Ascending aorta (tissue), 2 donors: ENCODE data around the gene DAZ2. TPM values are rescaled to one million over a fixed set of nuclear protein-coding genes. Genes with fewer than 3 reads are reported as not detected.
"Not testable (repeated sequence)": the region's sequence is repeated elsewhere in the genome, so short reads cannot be mapped to it uniquely, and the experiment has no call there.

Source experiments
- DNase-seq, 2 donors: peaks; one replicate each; pipeline ENCODE4 v3.0.0-alpha.2; 2019; ENCODE audit warnings: low spot score in 2 of 2
- H3K27ac ChIP-seq, 2 donors: fragments of 200-600 bp; sonication (generic); one replicate each; pipeline ENCODE4 v1.5.1; 2016 to 2017; ENCODE audit warnings: mild to moderate bottlenecking in 1 of 2
- H3K27me3 ChIP-seq: fragments of 200-600 bp; sonication (generic); one replicate; pipeline ENCODE4 v1.5.1; 2017
- H3K36me3 ChIP-seq, 2 donors: fragments of 200-600 bp; sonication (generic); one replicate each; pipeline ENCODE4 v1.5.1; 2016
- H3K4me1 ChIP-seq, 2 donors: fragments of 200-600 bp; sonication (generic); one replicate each; pipeline ENCODE4 v1.5.1; 2016 to 2017; ENCODE audit warnings: mild to moderate bottlenecking in 1 of 2
- H3K4me3 ChIP-seq, 2 donors: fragments of 200-600 bp; sonication (generic); one replicate each; pipeline ENCODE4 v1.5.1; 2016 to 2017; ENCODE audit warnings: mild to moderate bottlenecking in 1 of 2
- H3K9me3 ChIP-seq, 2 donors: fragments of 200-600 bp; sonication (generic); one replicate each; pipeline ENCODE4 v1.5.1; 2016
- intact Hi-C: fragments of 100-400 bp; cut with DNase I; formaldehyde crosslinking; loops from one replicate; pipeline ENCODE4 v1.15.1; 2023
- total RNA-seq: library from RNA; depleted of rRNA; stranded (reverse); fragments of >200 nt; gene quantifications from one replicate; pipeline ENCODE4 v1.1.0, GENCODE V29; 2016

Gene DAZ2, protein sequence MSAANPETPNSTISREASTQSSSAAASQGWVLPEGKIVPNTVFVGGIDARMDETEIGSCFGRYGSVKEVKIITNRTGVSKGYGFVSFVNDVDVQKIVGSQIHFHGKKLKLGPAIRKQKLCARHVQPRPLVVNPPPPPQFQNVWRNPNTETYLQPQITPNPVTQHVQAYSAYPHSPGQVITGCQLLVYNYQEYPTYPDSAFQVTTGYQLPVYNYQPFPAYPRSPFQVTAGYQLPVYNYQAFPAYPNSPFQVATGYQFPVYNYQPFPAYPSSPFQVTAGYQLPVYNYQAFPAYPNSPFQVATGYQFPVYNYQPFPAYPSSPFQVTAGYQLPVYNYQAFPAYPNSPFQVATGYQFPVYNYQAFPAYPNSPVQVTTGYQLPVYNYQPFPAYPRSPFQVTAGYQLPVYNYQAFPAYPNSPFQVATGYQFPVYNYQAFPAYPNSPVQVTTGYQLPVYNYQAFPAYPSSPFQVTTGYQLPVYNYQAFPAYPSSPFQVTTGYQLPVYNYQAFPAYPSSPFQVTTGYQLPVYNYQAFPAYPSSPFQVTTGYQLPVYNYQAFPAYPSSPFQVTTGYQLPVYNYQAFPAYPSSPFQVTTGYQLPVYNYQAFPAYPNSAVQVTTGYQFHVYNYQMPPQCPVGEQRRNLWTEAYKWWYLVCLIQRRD
- total RNA-seq: not detected

DNA sequence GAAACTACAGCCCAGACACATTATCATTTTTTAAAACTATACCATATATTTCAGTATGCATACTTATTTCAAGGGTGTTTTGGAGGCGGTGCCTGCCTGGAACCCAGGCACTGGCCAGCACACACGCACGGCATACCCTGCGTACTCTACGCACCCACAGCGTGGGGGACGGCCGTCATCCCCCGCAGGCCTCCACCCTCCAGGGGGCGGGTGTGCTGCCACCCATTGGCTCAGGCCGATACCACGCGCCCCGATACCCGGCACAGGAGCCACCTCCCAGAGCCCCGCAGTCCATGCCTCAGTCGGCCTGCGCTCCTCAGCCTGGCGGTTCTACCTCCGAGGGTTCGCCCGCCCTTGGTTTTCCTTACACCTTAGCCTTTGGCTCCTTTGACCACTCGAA lies at the start of gene DAZ2:
Gene DAZ2, plus strand, starts transcription at position 301 of the 400 bp plus-strand sequence. CDS start 208 bp downstream, outside the sequence.
- H3K27ac ChIP-seq, DNase-seq, intact Hi-C loops, H3K27me3 ChIP-seq, H3K36me3 ChIP-seq, H3K4me3 ChIP-seq, H3K4me1 ChIP-seq, H3K9me3 ChIP-seq: not testable (repeated sequence)

DNA sequence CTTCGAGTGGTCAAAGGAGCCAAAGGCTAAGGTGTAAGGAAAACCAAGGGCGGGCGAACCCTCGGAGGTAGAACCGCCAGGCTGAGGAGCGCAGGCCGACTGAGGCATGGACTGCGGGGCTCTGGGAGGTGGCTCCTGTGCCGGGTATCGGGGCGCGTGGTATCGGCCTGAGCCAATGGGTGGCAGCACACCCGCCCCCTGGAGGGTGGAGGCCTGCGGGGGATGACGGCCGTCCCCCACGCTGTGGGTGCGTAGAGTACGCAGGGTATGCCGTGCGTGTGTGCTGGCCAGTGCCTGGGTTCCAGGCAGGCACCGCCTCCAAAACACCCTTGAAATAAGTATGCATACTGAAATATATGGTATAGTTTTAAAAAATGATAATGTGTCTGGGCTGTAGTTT lies 20.4 kb upstream of the DAZ2 start, which contains the start of gene DAZ1:
Gene DAZ1, minus strand, starts transcription at position 101 of the 400 bp plus-strand sequence. CDS start 208 bp downstream, outside the sequence.
- H3K4me3 ChIP-seq, H3K36me3 ChIP-seq, intact Hi-C loops, H3K27ac ChIP-seq, H3K9me3 ChIP-seq, H3K4me1 ChIP-seq, H3K27me3 ChIP-seq, DNase-seq: not testable (repeated sequence)

DNA sequence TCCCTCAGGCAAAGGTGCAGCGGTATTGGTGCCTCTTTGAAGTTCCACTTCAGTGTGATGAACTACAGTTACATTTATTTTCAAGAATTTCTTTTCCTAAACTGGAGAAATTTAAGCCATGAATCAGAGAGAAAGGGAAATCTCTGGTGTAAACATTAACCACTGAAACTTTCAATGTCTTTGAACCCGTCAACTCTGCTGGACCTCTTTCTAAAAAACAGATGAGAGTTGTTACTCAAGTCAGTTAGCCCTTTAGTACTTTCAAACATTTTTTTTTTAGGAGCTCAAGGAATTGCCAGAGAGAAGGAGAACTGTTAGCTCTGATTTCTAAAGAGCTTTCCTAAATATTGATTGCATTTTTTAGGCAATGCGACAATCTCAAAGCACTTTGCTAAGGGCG lies 11.9 kb upstream of the DAZ2 start:
- H3K27ac ChIP-seq, intact Hi-C loops, H3K4me3 ChIP-seq, H3K9me3 ChIP-seq, DNase-seq, H3K4me1 ChIP-seq, H3K36me3 ChIP-seq, H3K27me3 ChIP-seq: not testable (repeated sequence)

DNA sequence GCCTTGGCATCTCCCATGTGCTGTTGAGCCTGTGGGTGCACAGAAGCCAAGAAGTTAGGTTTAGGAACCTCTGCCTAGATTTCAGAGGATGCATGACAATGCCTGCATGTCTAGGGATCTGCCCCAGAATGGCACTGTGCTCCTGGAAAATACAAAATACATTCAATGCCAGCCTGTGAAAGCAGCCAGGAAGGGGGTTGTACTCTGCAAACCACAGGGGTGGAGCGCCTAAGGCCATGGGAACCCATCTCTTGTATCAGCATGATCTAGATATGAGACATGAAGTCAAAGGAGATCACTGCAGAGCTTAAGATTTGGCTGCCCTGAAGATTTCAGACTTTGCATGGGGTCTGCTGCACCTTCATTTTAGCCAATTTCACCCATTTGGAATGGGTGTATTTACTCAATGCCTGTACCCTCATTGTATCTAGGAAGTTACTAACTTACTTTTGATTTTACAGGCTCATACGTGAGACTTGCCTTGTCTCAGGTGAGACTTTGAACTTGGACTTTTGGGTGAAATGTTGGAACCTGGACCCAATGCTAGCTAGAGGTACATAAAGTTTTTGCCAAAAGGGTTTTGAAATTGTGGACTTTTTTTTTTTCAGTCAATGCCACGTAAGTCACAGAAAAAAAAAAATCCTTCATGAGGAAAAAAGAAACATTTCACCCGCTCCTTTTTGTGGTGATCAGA lies 9.4 kb upstream of the DAZ2 start:
- H3K9me3 ChIP-seq, H3K4me3 ChIP-seq, H3K36me3 ChIP-seq, H3K27ac ChIP-seq, DNase-seq, H3K4me1 ChIP-seq, H3K27me3 ChIP-seq, intact Hi-C loops: not testable (repeated sequence)

DNA sequence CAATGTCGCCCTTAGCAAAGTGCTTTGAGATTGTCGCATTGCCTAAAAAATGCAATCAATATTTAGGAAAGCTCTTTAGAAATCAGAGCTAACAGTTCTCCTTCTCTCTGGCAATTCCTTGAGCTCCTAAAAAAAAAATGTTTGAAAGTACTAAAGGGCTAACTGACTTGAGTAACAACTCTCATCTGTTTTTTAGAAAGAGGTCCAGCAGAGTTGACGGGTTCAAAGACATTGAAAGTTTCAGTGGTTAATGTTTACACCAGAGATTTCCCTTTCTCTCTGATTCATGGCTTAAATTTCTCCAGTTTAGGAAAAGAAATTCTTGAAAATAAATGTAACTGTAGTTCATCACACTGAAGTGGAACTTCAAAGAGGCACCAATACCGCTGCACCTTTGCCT lies 8.7 kb upstream of the DAZ2 start:
- intact Hi-C loops, H3K36me3 ChIP-seq, H3K27ac ChIP-seq, H3K27me3 ChIP-seq, H3K4me3 ChIP-seq, H3K4me1 ChIP-seq, DNase-seq, H3K9me3 ChIP-seq: not testable (repeated sequence)

Other genes with a start within 250 kb of the DAZ2 start
- not detected for gene BPY2, start 235.3 kb upstream of the DAZ2 start, total RNA-seq
- not detected for gene DAZ1, start 20.5 kb upstream of the DAZ2 start, total RNA-seq